ENCODE results near the gene KCNH5. TPM values are rescaled to one million over a fixed set of nuclear protein-coding genes. Genes with fewer than 3 reads are reported as not detected.
A peak's percentile ranks its signal among the peaks of the same experiment; 100 is the strongest.
"Not testable (repeated sequence)": the region's sequence is repeated elsewhere in the genome, so short reads cannot be mapped to it uniquely, and the experiment has no call there.

Gene KCNH5
- total and polyA plus RNA-seq, 2 experiments from 2014 or later, result 0.36 to 1.3 TPM

GRCh38 chr14:62800577-62800976 is 244.7 kb downstream of the KCNH5 start:
- H3K9me3 ChIP-seq (ENCODE audit: low read depth), result no peaks in the 10 kb centered on the region
- DNase-seq (ENCODE audit: low spot score), result no peak
- peaks cover 6% of the 10 kb centered on the region for H3K4me1 ChIP-seq (ENCODE audit: insufficient read depth)
- H3K9me2 ChIP-seq (replicated peaks; ENCODE audit: insufficient read depth), result no peaks in the 10 kb centered on the region
- H3K79me2 ChIP-seq, result no peaks in the 10 kb centered on the region
- WGBS (ENCODE audit: low lambda C conversion rate, missing lambda C conversion rate), result 45% methylated on average over 3 of the region's 3 CpGs
- peak overlapping the region; percentile 15 for H2AFZ ChIP-seq
- H3K4me2 ChIP-seq, result no peak overlapping the region
- H3K4me3 ChIP-seq, result no peak overlapping the region
- H4K20me1 ChIP-seq (ENCODE audit: insufficient read depth, poor library complexity, severe bottlenecking), result no peaks in the 10 kb centered on the region
- no peaks in the 10 kb centered on the region for H3K27me3 ChIP-seq
- TF ChIP-seq EZH2phosphoT487 (IDR thresholded peaks at IDR 0.05; ENCODE audit: low read depth, severe bottlenecking, unreplicated experiment) (no peak), EZH2 (IDR thresholded peaks at IDR 0.05; ENCODE audit: borderline replicate concordance) (no peak), CTCF (IDR thresholded peaks at IDR 0.05; ENCODE audit: poor library complexity) (no peak)
- no peak overlapping the region for H3K27ac ChIP-seq
- H3K36me3 ChIP-seq (replicated peaks; ENCODE audit: insufficient read depth, low read depth), result no peaks in the 10 kb centered on the region

DNA sequence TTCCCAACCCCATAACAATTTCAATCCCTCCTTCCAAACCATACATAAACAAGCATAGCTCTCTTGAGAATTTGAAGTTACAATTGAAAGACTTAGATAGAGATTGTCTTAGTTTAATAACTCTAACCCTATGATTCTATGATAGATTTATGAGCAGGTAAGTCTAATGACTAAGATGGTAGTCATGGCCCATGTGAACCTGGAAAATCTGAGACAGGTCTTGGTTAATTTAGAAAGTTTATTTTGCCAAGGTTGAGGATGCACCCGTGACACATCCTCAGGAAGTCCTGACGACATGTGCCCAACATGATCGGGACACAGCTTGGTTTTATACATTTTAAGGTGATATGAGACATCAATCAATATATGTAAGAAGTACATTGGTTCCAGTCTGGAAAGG is 248.8 kb downstream of the KCNH5 start:
- Histone ChIP-seq H3K36me3 (replicated peaks; ENCODE audit: insufficient read depth, low read depth) (no peaks in the 10 kb centered on the region), H3K9me2 (replicated peaks; ENCODE audit: insufficient read depth) (no peaks in the 10 kb centered on the region), H3K27me3 (no peaks in the 10 kb centered on the region), H3K27ac (no peak overlapping the region), H3K4me2 (no peak overlapping the region), H3K9me3 (ENCODE audit: low read depth) (no peaks in the 10 kb centered on the region), H2AFZ (no peak overlapping the region), H4K20me1 (ENCODE audit: insufficient read depth, poor library complexity, severe bottlenecking) (no peaks in the 10 kb centered on the region), H3K4me1 (ENCODE audit: insufficient read depth) (peaks cover 6% of the 10 kb centered on the region), H3K79me2 (no peaks in the 10 kb centered on the region), H3K4me3 (no peak overlapping the region)
- TF ChIP-seq EZH2phosphoT487 (IDR thresholded peaks at IDR 0.05; ENCODE audit: low read depth, severe bottlenecking, unreplicated experiment) (no peak), EZH2 (IDR thresholded peaks at IDR 0.05; ENCODE audit: borderline replicate concordance) (no peak), CTCF (IDR thresholded peaks at IDR 0.05; ENCODE audit: poor library complexity) (no peak)
- 94% methylated on average over 3 of the region's 3 CpGs for WGBS (ENCODE audit: low lambda C conversion rate, missing lambda C conversion rate)
- no peak for DNase-seq (ENCODE audit: low spot score)

DNA sequence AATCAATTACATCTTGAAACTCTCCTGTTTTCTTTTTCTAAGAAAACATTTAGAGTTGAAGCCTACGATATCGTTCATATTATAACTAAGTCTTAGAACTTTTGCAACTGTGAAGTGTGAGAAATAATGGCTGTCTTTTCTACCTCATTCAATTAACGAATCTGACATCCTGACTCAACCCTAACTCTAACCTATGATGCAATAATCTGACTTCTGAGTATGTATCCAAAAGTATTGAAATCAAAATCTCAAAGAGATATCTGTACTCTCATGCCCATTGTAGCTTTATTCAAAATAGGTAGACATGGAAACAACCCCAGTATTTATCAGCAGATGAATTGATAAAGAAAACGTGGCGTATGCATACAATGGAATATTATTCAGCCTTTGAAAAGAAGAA is 252.7 kb downstream of the KCNH5 start:
- Histone ChIP-seq H4K20me1 (ENCODE audit: insufficient read depth, poor library complexity, severe bottlenecking) (no peaks in the 10 kb centered on the region), H3K27me3 (no peaks in the 10 kb centered on the region), H3K27ac (no peak overlapping the region), H3K9me2 (replicated peaks; ENCODE audit: insufficient read depth) (no peaks in the 10 kb centered on the region), H3K9me3 (ENCODE audit: low read depth) (no peaks in the 10 kb centered on the region), H3K4me1 (ENCODE audit: insufficient read depth) (no peaks in the 10 kb centered on the region), H3K4me3 (no peak overlapping the region), H3K79me2 (no peaks in the 10 kb centered on the region), H2AFZ (no peak overlapping the region), H3K4me2 (no peak overlapping the region), H3K36me3 (replicated peaks; ENCODE audit: insufficient read depth, low read depth) (no peaks in the 10 kb centered on the region)
- DNase-seq (ENCODE audit: low spot score), result no peak
- no peak for TF ChIP-seq EZH2 (IDR thresholded peaks at IDR 0.05; ENCODE audit: borderline replicate concordance)
- no peak for TF ChIP-seq EZH2phosphoT487 (IDR thresholded peaks at IDR 0.05; ENCODE audit: low read depth, severe bottlenecking, unreplicated experiment)
- no peak for TF ChIP-seq CTCF (IDR thresholded peaks at IDR 0.05; ENCODE audit: poor library complexity)
- 92% methylated on average over 5 of the region's 5 CpGs for WGBS (ENCODE audit: low lambda C conversion rate, missing lambda C conversion rate)

GRCh38 chr14:62781328-62781727 is 263.9 kb downstream of the KCNH5 start:
- H3K27ac ChIP-seq; H3K4me1 ChIP-seq (ENCODE audit: insufficient read depth); H3K27me3 ChIP-seq; DNase-seq (ENCODE audit: low spot score); H3K9me2 ChIP-seq (replicated peaks; ENCODE audit: insufficient read depth); H2AFZ ChIP-seq; H4K20me1 ChIP-seq (ENCODE audit: insufficient read depth, poor library complexity, severe bottlenecking); H3K9me3 ChIP-seq (ENCODE audit: low read depth); H3K36me3 ChIP-seq (replicated peaks; ENCODE audit: insufficient read depth, low read depth); H3K79me2 ChIP-seq; H3K4me2 ChIP-seq; H3K4me3 ChIP-seq: not testable (repeated sequence)
- WGBS (ENCODE audit: low lambda C conversion rate, missing lambda C conversion rate), result 77% methylated on average over 15 of the region's 15 CpGs

Measured in hepatocyte (in vitro differentiated cells).